K562 (cell line): ENCODE results near the gene CBFA2T2. TPM values are rescaled to one million over a fixed set of nuclear protein-coding genes. Genes with fewer than 3 reads are reported as not detected.
A peak's percentile ranks its signal among the peaks of the same experiment; 100 is the strongest.

ENCODE experiments used
- BRD4 ChIP-seq: fragments of 200-600 bp; sonication (generic); IDR thresholded peaks from 2 replicates; pipeline ENCODE4 v1.6.1; 2017; ENCODE audit warnings: inconsistent platforms
- CTCF ChIP-seq, 3 experiments: IDR thresholded peaks in 2 of 3; conservative IDR thresholded peaks in 1 of 3; 2 replicates each; pipeline ENCODE4 v1.5.1; 2011 to 2012; ENCODE audit warnings: low read length in 3 of 3, mild to moderate bottlenecking in 3 of 3, control low read depth in 2 of 3, improper control_type of control experiment in 1 of 3, inconsistent platforms in 1 of 3, low read depth in 1 of 3, mixed read lengths in 1 of 3, moderate library complexity in 1 of 3; ENCODE audit not compliant: insufficient read depth in 2 of 3
- E2F3 ChIP-seq: fragments of 250-450 bp; sonication (Bioruptor Pico); IDR thresholded peaks from 2 replicates; pipeline ENCODE4 v1.4.0; 2020; ENCODE audit warnings: mild to moderate bottlenecking
- E2F8 ChIP-seq: fragments of 450-650 bp; IDR thresholded peaks from 2 replicates; pipeline ENCODE4 v1.7.1; 2018; ENCODE audit warnings: mild to moderate bottlenecking, low read depth; ENCODE audit not compliant: partially characterized antibody
- HMBOX1 ChIP-seq: sonication (generic); IDR thresholded peaks from 2 replicates; pipeline ENCODE4 v1.6.1; 2016
- HNRNPL ChIP-seq: fragments of 200-400 bp; formaldehyde crosslinking; IDR thresholded peaks from 2 replicates; pipeline ENCODE4 v1.6.1; 2017; ENCODE audit warnings: low read depth, mild to moderate bottlenecking, low read length
- IFI16 ChIP-seq: fragments of 250-450 bp; sonication (Bioruptor Pico); IDR thresholded peaks from 2 replicates; pipeline ENCODE4 v2.1.2; 2022; ENCODE audit warnings: mild to moderate bottlenecking, inconsistent platforms
- NFXL1 ChIP-seq: fragments of 450-650 bp; formaldehyde crosslinking; IDR thresholded peaks from 2 replicates; pipeline ENCODE4 v1.4.0; 2021; ENCODE audit warnings: mild to moderate bottlenecking
- PHF8 ChIP-seq: fragments of 200-600 bp; sonication (generic); IDR thresholded peaks from 2 replicates; pipeline ENCODE4 v1.6.1; 2012; ENCODE audit warnings: mixed run types, mild to moderate bottlenecking, inconsistent platforms, low read length, moderate library complexity, borderline replicate concordance
- TEAD2 ChIP-seq: fragments of 450-650 bp; IDR thresholded peaks from 2 replicates; pipeline ENCODE4 v1.6.1; 2016; ENCODE audit warnings: missing genetic modification characterization, control low read depth, missing compliant biosample characterization
- TFAP4 ChIP-seq: sonication (generic); formaldehyde crosslinking; IDR thresholded peaks from 2 replicates; pipeline ENCODE4 v1.8.0; 2022; ENCODE audit warnings: missing genetic modification reagents, mild to moderate bottlenecking, moderate library complexity, borderline replicate concordance
- USF1 ChIP-seq: sonication (generic); formaldehyde crosslinking; IDR thresholded peaks from 2 replicates; pipeline ENCODE4 v1.9.0; 2022; ENCODE audit warnings: mild to moderate bottlenecking, missing genetic modification reagents
- USF2 ChIP-seq: sonication (generic); formaldehyde crosslinking; IDR thresholded peaks from 2 replicates; pipeline ENCODE4 v1.5.0; 2020; ENCODE audit warnings: missing genetic modification reagents
- YY1 ChIP-seq, 3 experiments: IDR thresholded peaks; 2 replicates each; pipeline ENCODE4 v1.6.1; 2011; ENCODE audit warnings: low read length in 2 of 3, mild to moderate bottlenecking in 2 of 3, moderate library complexity in 2 of 3, borderline replicate concordance in 1 of 3, control low read depth in 1 of 3, low read depth in 1 of 3; ENCODE audit not compliant: insufficient read depth in 3 of 3, insufficient replicate concordance in 2 of 3, control insufficient read depth in 1 of 3, insufficient read length in 1 of 3; ENCODE audit errors: extremely low read depth in 1 of 3
- ZBTB34 ChIP-seq: fragments of 250-450 bp; sonication (Bioruptor Pico); IDR thresholded peaks from 2 replicates; pipeline ENCODE4 v1.8.0; 2021; ENCODE audit warnings: mild to moderate bottlenecking, moderate library complexity
- polyA plus RNA-seq, 8 experiments: library from polyadenylated mRNA; depleted of rRNA in 4 of 8; stranded (reverse) in 5 of 8; unstranded in 3 of 8; fragments of >200 nt; fragmentation: Nextera tagmentation in 2 of 8; fragmentation: Illumina TruSeq in 1 of 8; extraction: Ambion mirVana in 2 of 8; extraction: Trizol in 1 of 8; gene quantifications; 2 replicates each; pipeline versions ENCODE4 v1.2.1 to v1.2.3, GENCODE V29; 2011 to 2014; ENCODE audit warnings: inconsistent platforms in 1 of 8, missing spikeins in 1 of 8
- total RNA-seq, 7 experiments: library from RNA; depleted of rRNA in 6 of 7; stranded (reverse); fragments of >200 nt in 6 of 7; fragmentation: Illumina TruSeq in 2 of 7; extraction: Trizol in 2 of 7; gene quantifications; 2 replicates each; pipeline versions ENCODE4 v1.2.1 to v1.2.3, GENCODE V29; 2011 to 2021; ENCODE audit warnings: low replicate concordance in 1 of 7

CBFA2T2 gene
- total and polyA plus RNA-seq, 9 of the 15 experiments (the other 6 are each of a cell fraction or from before 2014, with no cell fraction given), result 0.27 to 9.6 (median 5.8) TPM

GRCh38 chr20:33686100-33686983 lies 196.4 kb downstream of the CBFA2T2 start, which contains the start of gene E2F1 (continued):
- TF ChIP-seq E2F8 (peak; percentile 99), YY1 (IDR thresholded peaks at IDR 0.05; ENCODE audit: borderline replicate concordance in 1 of 3, control insufficient read depth in 1 of 3, extremely low read depth in 1 of 3, insufficient read depth in 3 of 3, insufficient read length in 1 of 3, insufficient replicate concordance in 2 of 3, low read depth in 1 of 3, low read length in 2 of 3) (peak in 2 of 3 experiments; percentile 29 to 54), CTCF (IDR thresholded peaks at IDR 0.05 in 2 of 3, conservative IDR thresholded peaks at IDR 0.05 in 1 of 3; ENCODE audit: insufficient read depth in 2 of 3, low read depth in 1 of 3, low read length in 3 of 3) (peak; percentile 23 to 43 (median 38); a peak in 3 of 6 replicates), BRD4 (no peak), HNRNPL (no peak), HMBOX1 (no peak), TEAD2 (no peak), USF2 (CRISPR knock-in tag) (peak; percentile 78), TFAP4 (CRISPR knock-in tag) (peak; percentile 77; the same call in 1 of the 2 replicates), E2F3 (CRISPR knock-in tag) (peak; percentile 95), NFXL1 (CRISPR knock-in tag) (no peak), PHF8 (peak; percentile 40; the same call in 1 of the 2 replicates), USF1 (peak; percentile 60), ZBTB34 (CRISPR knock-in tag) (no peak), IFI16 (CRISPR knock-in tag) (no peak)
